NCI-H187 (cell line): ENCODE results near the gene DOCK3.
"Not testable (repeated sequence)": the region's sequence is repeated elsewhere in the genome, so short reads cannot be mapped to it uniquely, and the experiment has no call there.

Experiments used
- DNase-seq, 2 experiments: peaks; one replicate each; lab custom pipeline; 2025; lab: John Stamatoyannopoulos, UW

The DOCK3 gene

GRCh38 chr3:50687127-50687751 is 12.5 kb downstream of the DOCK3 start:
- no peak for DNase-seq

GRCh38 chr3:50687916-50688315 is 13.2 kb downstream of the DOCK3 start:
- DNase-seq: no peak

GRCh38 chr3:50688602-50689001 is 13.9 kb downstream of the DOCK3 start:
- not testable (repeated sequence) for DNase-seq

GRCh38 chr3:50689558-50689957 is 14.8 kb downstream of the DOCK3 start:
- DNase-seq: no peak

- DNase-seq: no peak
Observed at GRCh38 chr3:50695031-50695430, 20.3 kb downstream of the DOCK3 start.

- no peak for DNase-seq
Observed at GRCh38 chr3:50696276-50696675, 21.5 kb downstream of the DOCK3 start.

GRCh38 chr3:50698269-50698668 is 23.5 kb downstream of the DOCK3 start:
- DNase-seq: no peak

GRCh38 chr3:50708620-50709019 is 33.9 kb downstream of the DOCK3 start:
- no peak for DNase-seq

- DNase-seq: no peak
Observed at GRCh38 chr3:50714946-50715345, 40.2 kb downstream of the DOCK3 start.

- DNase-seq: no peak
Observed at GRCh38 chr3:50724831-50725230, 50.1 kb downstream of the DOCK3 start.

GRCh38 chr3:50734985-50735384 is 60.3 kb downstream of the DOCK3 start:
- DNase-seq: no peak

- DNase-seq: no peak
Observed at GRCh38 chr3:50737193-50737905, 62.6 kb downstream of the DOCK3 start.

- no peak for DNase-seq
Observed at GRCh38 chr3:50737906-50738598, 63.3 kb downstream of the DOCK3 start.

GRCh38 chr3:50743643-50744042 is 68.9 kb downstream of the DOCK3 start:
- no peak for DNase-seq

- DNase-seq: no peak
Observed at GRCh38 chr3:50749822-50750221, 75.1 kb downstream of the DOCK3 start.

GRCh38 chr3:50759015-50759414 is 84.3 kb downstream of the DOCK3 start:
- DNase-seq: no peak

GRCh38 chr3:50777680-50778079 is 103.0 kb downstream of the DOCK3 start:
- no peak for DNase-seq

GRCh38 chr3:50781766-50782165 is 107.0 kb downstream of the DOCK3 start:
- DNase-seq: not testable (repeated sequence)

- DNase-seq: peak in 1 of 2 experiments; percentile 7
Observed at GRCh38 chr3:50786631-50787030, 111.9 kb downstream of the DOCK3 start.

GRCh38 chr3:50790894-50791293 is 116.2 kb downstream of the DOCK3 start:
- DNase-seq: not testable (repeated sequence)

- no peak for DNase-seq
Observed at GRCh38 chr3:50792568-50792967, 117.8 kb downstream of the DOCK3 start.

GRCh38 chr3:50803805-50804204 is 129.1 kb downstream of the DOCK3 start:
- DNase-seq: not testable (repeated sequence)

- DNase-seq: not testable (repeated sequence)
Observed at GRCh38 chr3:50804376-50804775, 129.6 kb downstream of the DOCK3 start.
